ENCODE results near the gene GSN.

GSN gene

DNA sequence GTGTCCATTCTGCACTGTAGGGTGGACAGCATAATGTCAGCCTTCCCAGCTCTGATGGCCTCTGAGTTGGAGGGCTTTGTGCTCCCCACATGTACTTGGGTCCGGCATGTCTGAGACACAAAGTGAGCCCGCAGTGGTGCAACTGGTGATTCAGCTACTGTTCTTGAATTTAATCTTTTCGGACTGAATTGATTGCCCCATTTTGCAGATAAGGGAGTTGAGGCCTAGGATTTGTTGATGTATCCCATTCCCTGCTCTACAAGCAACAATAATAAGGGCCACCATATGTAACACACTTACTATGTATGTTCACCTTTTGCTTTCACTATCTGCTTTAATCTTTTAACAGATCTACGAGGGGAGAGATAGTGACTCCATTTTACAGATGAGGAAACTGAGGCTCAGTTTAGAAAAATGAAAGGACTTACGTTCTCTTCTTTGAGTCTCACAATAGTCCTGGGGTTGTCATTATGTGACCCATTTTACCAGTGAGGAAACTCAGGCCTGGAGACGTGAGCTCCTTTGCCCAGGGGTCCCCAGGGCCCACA, 4.5 kb downstream of the GSN start:
- DNase-seq, result no peak

DNA sequence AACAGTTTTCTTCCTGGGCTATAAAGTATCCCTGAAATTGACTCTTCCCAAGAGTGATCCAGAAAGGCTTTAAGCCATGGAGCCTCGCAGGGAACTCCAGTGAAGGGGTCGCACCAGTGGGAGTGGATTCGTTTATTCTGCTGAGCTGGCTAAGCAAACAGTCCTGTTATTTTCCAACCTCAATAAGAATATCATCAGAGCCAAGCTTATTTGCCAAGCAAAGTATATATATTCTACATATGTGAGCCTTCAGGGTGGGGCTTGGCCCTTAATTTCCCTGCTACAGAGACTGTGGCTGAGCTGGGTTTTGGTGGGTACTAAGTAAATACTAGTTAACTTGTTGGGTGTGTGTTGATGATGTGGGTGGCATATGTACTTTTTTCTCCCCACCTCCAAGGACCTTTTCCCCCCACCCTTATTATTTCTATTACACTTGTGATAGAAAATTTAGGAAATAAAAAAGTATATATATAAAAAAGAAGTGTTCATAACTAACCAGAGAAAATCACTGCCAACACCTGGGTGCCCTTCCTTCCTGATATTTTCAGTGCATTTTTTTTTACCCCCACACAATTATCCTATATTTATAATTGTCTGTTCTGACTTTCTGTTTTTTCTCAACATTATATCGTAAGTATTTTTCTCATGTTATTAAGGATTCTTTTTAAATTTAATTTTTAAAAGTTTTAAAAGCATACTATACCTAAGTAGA, 5.3 kb downstream of the GSN start:
- DNase-seq, result no peak

DNA sequence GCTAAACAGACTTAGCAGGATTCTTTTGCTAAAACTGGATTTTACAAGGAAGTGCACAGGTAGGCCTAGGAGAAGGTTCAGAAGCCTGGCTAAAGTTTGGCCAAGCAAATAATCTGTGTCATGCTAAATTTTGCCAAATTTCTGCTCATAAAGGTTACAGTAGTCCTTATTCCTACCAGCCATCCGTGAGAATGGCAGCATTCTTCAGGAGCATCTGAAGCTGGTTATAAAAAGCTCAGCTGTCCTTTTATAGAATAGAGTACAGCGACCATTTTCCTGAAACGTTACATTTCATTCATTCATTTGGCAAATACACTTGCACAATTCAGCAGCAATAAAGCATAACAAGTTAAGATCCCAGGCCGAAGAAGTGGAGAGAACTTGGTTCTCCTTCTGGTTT, 6.9 kb downstream of the GSN start:
- DNase-seq, result no peak

DNA sequence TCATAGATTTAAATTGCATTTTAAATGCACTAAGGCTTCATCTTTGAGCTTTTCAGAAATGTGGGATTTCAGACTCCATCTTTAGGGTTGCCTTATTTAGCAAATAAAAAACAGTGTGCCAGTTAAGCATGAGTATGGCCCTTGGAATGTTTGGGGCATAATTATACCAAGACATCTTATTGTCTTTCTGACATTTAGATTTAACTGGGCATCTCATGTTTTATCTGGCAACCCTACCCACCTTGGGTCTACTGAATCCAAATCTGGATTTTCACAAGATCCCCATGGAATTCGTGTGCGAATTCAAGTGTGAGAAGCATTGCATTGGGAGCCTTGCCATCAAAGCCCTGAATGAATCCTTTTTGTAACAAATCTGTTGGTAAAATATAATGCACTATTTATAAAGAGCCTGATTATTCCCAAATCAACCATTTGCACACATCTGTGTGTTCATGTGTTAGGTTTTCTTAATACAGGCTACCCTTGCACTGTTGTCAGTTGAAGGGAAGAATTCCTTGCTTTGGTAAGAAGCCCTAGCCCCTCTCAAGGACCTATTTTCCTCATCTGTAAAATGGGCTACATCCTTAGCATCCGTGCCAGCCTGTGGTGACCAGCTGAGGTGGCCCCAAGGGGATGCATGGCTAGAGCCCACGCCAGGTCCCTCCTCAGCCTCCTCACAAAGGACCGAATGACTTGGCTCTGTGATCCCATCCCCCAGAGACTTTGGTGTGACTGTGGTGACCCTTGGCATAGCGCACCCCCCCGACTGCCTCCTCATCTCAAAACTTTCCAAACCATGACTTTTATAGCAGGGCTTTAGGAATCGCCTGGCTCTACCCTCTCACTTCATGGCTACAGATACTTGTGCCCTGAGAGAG, 8.1 kb downstream of the GSN start:
- DNase-seq, result peak in 1 of 56 donors; percentile 19

DNA sequence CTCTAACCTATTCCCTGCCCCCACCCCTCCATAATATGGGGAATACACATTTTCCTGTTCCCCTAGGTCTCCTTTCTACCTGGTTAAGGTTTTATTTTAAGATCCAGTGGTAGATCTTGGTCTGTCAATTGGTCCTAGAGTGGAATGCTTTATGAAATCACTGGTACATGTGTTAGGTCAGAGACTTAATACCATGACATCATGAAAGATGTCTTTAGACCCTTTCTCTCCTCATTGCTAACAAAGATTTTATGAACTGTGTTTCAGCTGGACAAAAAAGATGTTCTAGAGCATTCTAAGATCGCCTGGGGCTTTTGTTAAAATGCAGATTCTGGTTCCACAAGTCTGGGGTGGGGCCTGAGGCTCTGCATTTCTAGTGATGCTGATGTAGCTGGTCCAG, 9.1 kb downstream of the GSN start:
- DNase-seq, result no peak

DNA sequence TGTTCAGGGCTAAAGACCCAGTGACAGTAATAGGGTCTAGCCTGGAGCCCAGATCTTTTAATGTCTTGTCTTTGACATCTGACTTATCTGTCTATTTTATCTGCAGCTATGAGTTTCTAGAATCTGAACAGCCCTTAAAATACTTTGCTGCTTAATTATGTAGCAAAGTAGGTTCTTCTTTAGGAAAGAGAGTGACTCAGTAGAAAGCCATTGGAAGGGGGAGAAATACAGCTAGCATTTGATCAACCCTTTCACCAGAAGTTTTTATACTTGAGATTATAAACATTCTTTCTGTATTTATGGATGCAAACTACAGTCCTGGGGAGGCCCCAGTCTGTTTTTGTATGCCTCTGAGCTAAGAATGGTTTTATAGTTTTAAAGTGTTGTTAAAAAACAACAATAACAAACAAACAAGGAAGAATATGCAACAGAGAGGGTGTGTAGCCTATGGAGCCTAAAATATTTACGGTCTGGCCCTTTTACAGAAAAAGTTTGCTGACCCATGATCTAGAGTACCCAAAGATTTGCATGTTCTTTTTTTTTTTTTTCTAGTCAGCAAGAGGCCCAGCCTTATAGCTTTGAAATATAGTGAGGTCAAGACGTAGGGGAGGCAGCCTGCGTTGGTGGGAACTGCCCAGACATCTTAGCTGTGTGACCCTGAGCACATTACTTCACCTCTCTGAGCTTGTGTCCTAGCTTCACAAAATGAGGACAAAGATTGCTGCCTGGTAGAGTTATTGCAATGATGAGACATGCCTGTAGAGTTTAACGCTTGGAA, 9.7 kb downstream of the GSN start:
- DNase-seq, result no peak

DNA sequence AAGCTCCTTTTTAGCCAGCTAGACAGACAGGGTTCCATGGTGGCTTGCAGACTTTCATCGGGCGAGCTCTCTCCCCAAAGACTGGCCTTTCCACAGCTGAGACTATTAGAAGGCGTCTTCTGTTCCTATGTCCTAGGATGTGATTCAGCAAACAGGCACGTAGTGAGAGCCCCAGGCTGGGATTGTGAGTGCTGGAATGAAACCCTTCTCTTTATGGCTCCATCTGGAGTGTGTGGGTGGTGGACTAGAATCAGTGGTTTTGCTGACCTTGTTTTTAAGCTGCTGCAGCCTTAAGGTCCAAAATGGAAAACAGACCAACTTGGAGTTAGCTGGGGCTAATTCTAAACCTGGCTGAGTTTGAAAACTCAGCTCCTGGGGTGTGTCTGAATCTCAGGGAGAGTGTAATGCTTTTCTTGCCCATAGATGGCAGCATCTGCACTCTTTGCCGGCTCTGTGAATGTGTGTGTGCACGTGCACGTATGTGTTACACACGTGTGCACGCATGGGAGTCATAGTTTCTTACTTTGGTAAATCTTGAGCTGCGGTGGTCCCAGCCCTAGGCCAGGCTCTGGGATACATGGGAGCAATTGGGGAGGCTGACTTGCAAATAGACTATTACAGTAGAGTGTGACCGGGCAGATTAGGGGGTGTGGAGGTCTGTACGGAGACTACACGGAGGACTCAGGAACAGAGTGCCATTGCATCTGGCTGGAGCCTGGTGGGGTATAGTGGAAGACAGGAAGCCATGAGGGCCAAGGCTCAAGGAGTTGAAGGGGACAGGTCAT, 10.7 kb downstream of the GSN start:
- peak in 27 of 56 donors; percentile 27 to 79 (median 47) for DNase-seq

DNA sequence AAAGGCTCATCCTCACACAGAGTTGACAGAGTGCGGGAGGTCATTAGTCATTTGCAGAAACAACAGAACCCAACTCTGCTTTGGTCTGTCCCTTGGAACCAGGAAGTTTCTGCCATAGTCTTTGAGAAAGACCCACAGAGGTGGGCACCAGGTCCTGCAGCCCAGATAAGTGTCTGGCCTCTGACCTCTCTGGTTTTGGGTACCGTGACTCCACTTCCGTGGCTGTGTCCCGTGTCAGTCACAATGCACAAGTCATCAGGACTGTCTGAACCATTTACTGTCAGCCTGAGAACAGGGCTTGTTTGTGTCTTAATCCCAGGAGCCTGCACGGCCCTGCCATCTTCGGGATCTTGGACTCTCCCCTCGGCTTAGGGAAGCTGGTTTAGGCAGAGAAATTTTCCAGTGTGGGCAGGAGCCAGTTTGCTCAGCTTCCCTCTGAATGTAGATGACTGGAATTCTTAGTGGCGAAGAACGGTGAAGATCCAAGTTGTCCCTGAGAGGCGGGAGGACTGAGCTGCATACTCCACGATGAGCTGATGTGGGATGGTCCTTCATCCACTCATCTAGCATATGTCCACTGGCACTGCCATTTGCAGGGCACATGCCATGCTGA, 11.9 kb downstream of the GSN start:
- DNase-seq, result peak in 3 of 56 donors; percentile 24 to 34 (median 25)

DNA sequence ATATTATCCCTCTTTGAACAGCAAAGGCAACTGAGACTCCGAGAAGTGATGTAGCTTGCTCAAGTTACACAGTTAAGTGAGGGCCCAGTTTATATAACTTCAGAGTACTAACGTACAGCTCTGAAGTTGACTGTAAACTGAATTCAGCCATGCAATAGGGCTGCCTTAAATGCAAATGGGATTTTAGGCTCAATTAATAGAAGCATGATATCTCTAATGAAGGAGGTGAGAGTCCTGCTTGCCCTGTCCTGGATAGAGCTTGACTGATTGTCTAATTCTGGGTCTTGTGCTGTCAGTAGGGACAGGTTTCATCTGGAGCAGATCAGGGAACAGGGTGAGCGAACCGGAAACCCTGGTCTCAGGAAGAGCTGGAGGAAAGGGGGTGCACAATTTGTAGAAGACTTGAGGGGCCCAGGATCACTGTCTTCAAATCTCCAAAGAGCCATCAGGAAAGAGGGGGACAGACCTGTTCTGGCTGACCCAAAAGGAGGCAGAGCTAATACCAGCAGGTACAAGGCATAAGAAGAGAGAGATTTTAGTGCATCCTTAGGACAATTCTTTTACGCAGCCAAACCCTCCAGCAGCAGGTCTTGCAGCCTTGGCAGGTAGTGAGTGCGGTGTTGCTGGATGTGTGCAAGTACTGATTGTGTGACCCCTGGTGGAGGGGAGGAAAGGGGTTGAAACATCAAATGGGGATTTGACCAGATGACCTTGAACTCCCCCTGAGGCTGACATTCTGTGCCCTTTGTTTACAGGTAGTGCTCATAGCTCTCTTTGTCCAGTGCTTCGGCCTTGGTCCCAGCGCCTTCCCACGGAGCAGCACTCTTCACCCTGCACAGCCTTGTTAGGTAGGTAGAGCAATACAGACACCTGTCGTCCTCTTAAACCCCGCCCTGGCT, 13.0 kb downstream of the GSN start:
- DNase-seq, result no peak

DNA sequence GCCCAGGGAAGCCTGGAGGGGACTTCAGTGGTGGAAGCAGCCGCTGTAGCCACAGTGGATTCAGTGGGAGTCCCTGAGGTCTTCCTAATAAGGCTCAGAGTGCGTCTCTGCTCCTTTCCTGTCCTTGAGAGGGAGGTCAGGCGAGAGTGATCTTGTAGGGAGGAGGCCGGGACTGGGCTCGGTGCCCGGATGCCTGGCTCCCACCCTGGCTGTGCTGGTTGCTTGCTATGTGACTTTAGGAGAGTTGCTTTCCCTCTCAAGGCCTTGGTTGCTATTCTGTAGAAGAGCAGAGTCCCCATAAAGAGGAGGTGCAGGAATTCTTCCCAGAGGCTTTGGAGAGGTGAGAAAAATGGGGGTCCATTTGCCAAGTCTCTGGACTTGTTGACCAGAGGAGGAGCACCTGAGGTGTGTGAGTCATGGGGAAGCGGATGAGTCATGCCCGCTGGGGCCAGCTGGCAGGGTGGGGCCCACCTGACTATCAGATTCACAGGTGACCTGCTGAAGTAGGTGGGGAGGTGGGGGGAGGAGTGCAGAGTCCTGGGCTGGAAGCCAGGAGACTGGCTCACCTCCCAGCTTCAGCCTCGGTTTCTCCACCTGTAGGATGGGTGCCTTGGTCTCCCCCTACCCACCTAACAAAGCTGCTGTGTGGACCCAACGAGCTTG, 13.8 kb downstream of the GSN start:
- peak in 8 of 56 donors; percentile 26 to 55 (median 40) for DNase-seq

DNA sequence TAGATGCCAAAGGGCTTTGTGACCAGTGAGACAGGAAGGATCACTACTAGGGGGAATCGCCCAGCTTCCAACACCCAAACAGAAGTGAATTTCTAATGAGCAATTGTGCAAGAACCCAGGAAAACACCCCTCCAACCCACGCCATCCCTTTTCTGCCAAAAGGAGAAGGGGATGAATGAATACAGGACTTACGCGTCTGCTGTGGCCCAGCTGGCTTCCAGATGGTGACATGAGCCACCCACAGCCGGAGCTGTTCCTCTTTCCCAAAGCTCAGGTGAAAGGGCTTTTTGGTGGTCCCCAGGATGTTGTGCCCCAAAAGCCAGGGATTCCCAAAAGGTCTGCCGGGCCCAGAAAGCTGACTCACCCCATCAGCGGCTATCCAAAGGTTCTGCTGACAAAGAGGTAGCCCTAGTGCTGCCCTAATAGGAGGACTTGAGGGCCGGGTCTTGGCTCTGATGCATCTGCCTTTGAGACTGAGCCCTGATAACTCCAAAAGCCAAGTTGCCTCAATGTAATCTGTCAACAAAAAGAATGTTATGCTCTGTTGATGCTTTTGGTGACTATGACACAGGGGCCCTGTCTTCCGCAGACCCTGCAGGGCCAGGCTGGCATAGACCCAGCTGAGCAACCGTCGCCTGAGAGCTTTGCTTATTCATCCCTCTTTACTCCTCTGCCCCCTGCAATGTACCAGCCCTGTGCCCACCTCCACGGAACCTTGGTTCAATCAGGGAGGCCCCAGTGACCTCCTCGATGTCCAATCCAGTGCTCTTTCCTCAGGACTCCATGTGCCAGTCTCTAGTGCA, 14.5 kb downstream of the GSN start:
- peak in 11 of 56 donors; percentile 23 to 76 (median 43) for DNase-seq

DNA sequence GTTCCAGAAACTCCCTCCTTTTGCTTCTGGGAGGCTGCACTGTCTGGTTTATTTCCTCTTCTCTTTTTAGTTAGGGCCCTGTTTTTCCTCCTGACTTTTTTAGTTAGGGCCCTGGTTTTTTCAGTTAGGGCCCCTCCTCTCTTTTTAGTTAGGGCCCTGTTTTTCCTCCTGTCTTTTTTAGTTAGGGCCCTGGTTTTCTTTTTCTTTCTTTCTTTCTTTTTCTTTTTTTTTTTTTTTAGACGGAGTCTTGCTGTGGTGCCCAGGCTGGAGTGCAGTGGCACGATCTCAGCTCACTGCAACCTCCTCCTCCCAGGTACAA, 15.1 kb downstream of the GSN start:
- no peak for DNase-seq

DNA sequence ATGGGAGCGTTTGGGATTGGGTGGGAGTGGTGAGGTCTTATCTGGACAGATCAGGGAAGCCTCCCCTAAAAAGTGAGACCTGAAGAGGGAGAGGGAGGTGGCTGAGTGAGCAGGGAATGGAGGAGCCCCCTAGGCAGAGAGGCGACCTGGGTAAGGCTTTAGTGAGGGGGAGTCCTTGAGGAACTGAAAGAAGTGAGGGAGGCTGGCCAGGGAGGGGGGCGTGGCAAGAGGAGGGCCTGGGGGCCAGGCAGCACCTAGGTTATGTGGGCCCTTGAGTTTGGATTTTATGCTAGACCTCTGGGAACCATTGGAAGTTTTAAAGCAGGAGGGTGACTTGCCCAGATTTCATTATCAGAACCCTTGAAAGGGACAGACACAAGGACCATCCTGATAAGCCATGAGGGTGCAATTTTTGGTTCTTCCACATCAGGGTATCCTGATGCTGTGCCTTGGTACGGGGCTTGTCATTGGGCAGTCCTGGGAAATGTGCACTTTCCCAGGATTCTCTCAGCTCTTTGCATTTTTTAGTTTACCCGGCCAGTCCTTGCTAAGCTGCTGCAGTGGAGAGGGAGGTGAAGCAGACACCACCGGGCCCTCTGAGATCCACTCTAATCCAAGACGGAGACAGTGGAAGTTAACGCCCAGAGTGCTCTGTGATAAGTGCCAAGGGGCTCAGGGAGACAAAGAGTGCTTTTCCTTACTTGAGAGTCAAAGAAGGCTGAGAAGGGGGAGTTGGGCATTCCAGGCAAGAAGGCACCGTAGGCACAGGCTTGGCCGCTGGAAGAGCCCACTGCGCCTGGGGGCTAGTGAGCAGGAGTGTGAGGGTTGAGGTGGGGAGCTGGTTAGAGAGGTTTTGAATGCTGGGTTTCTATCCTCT, 16.1 kb downstream of the GSN start:
- DNase-seq, result no peak

DNA sequence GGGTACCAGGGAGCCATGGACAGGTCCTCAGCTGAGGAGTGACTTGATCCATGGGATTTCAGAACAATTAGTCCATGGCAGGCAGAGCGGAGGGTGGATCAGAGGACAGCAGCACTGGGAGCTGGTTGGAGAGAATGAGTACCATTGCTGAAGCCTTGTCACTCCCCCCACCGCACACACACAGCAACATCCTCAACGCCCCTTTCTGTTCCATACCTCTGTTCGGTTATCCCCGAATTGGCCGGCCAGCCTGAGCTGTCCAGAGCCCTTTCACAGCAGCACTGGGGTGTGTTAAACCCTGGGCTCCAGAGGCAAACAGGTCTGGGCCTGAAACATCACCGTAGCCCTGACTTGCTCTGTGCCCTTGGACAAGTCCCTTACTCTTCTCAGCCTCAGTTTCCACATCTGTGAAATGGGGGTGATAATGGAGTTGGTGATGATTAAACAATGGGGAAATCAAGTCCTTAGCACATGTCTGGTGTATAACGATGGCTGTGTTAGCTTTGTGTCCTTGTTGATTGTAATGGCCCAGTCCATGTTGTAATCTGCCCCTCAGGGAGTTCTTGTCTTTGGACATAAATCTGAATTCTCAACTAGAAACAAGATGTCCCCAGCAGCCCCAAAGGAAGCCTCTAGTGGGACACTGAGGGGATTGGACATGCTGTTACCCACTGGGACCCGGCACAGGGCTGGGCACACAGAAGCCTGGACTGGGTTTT, 16.9 kb downstream of the GSN start:
- DNase-seq, result no peak

DNA sequence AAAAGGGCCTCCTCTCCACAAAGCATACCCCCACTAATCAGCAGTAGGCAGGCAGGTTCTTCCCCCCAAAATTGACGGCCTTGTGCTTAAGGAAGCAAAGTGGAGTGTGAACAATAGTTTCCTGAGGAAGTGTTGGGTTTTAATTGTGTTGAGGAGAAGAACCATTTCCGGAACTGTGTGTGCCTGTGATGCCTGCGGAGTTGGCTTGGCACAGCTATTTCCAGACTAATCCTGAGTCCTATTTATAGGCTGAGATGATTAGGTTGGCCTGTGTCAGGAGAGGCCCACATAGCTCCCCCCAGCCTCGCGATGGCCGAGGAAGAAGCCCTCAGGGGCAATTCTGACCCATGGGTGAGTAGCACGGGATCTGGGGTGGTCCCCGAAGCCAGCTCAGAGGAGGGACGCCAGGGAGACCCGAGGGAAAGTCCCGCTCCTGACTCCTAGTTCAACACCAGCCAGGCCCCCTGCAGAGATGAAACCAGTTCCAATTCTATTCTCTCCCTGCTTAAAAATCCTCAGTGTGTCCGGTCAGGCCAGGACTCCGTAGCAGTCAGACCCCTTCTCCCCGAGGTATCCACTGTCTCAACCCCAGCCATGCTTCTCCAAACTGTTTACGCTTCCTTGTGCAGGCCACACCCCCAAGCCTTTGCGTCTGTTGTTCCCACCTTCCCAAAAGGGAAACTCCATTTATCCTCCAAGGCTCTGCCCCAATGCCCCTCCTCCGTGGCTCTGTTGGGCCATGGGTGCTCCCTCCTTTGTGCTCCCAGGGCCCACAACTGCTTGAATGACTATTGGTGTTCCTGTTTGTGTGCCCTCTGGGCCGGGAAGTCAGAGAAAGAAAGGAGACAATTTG, 18.1 kb downstream of the GSN start:
- peak in 19 of 56 donors; percentile 31 to 68 (median 50) for DNase-seq
